Chondrocyte (in vitro differentiated cells): ENCODE measurements around the gene PDE9A. TPM values are rescaled to one million over a fixed set of nuclear protein-coding genes. Genes with fewer than 3 reads are reported as not detected.

Experiments used
- DNase-seq: peaks from one replicate; pipeline ENCODE4 v3.0.0; 2021; ENCODE audit warnings: mixed read lengths, low spot score
- H3K27ac Mint-ChIP-seq: one replicate; pipeline ENCODE4 v1.8.0; 2021; ENCODE audit warnings: mild to moderate bottlenecking, moderate library complexity, mixed read lengths; ENCODE audit not compliant: unreplicated experiment
- H3K27me3 Mint-ChIP-seq: 2 replicates; pipeline ENCODE4 v1.8.0; 2021; ENCODE audit warnings: low read depth, mixed read lengths
- H3K36me3 Mint-ChIP-seq: 2 replicates; pipeline ENCODE4 v1.8.0; 2021; ENCODE audit warnings: low read depth, mixed read lengths
- H3K4me1 Mint-ChIP-seq: 2 replicates; pipeline ENCODE4 v1.8.0; 2021; ENCODE audit warnings: low read depth, mild to moderate bottlenecking, mixed read lengths
- H3K4me3 Mint-ChIP-seq: one replicate; pipeline ENCODE4 v1.8.0; 2021; ENCODE audit warnings: mild to moderate bottlenecking, moderate library complexity, mixed read lengths; ENCODE audit not compliant: unreplicated experiment
- H3K9me3 Mint-ChIP-seq: 2 replicates; pipeline ENCODE4 v1.8.0; 2021; ENCODE audit warnings: low read depth, mixed read lengths
- total RNA-seq: library from RNA; stranded (reverse); gene quantifications from 3 replicates; pipeline ENCODE4 v1.2.1, GENCODE V29; 2021
- TF ChIP-seq, protein P1 (sequence below): fragments of 200-600 bp; sonication (generic); IDR thresholded peaks from 2 replicates; pipeline ENCODE4 v1.5.0; 2021; ENCODE audit warnings: antibody characterized with exemption, mild to moderate bottlenecking, moderate library complexity

The PDE9A gene
- total RNA-seq, 1 donor from 2014 or later: 0.60 TPM

DNA sequence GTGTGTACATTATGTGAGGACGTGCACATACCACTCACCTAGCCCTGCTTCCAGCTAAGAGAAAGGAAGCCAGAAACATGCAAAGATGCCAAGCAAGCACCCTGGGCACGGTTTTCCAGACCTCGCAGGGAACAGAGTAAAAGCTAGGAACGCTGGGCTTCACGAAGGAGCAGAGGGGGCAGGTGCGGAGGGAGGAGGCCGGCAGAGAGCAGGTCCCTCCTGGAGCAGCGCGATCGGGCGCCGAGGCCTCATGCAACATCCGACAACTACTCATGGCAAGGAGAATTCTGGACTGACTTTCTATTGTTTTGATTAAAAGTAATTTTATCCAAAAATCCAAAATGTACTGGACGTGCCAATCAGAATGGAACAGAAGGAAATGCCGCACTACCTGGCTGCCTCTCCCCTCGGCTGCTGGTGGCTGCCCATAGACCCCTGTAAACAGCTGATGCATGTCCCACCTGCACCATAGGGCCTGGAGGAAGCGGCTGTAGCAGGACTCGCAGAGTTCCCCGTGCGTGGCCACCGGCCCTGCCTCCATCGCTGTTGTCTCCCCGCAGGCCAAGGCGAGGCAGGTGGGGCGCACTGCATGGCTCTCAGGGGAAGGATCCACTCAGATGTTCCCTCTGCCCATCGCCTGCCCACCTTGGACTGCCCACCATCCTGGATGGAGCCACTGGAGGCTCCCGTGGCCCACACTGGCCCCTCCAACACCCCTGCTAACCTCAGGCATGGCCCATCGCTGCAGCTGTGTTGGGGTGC lies 132.4 kb downstream of the PDE9A start:
- Mint-ChIP-seq H3K36me3 (peaks cover 4% of the 10 kb centered on the region), H3K9me3 (no peaks in the 10 kb centered on the region), H3K27ac (no peak overlapping the region), H3K4me3 (no peak overlapping the region), H3K4me1 (peaks cover 8% of the 10 kb centered on the region), H3K27me3 (peaks cover 53% of the 10 kb centered on the region)
- TF ChIP-seq, protein P1, sequence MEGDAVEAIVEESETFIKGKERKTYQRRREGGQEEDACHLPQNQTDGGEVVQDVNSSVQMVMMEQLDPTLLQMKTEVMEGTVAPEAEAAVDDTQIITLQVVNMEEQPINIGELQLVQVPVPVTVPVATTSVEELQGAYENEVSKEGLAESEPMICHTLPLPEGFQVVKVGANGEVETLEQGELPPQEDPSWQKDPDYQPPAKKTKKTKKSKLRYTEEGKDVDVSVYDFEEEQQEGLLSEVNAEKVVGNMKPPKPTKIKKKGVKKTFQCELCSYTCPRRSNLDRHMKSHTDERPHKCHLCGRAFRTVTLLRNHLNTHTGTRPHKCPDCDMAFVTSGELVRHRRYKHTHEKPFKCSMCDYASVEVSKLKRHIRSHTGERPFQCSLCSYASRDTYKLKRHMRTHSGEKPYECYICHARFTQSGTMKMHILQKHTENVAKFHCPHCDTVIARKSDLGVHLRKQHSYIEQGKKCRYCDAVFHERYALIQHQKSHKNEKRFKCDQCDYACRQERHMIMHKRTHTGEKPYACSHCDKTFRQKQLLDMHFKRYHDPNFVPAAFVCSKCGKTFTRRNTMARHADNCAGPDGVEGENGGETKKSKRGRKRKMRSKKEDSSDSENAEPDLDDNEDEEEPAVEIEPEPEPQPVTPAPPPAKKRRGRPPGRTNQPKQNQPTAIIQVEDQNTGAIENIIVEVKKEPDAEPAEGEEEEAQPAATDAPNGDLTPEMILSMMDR: no peak
- DNase-seq: peak; percentile 86

DNA sequence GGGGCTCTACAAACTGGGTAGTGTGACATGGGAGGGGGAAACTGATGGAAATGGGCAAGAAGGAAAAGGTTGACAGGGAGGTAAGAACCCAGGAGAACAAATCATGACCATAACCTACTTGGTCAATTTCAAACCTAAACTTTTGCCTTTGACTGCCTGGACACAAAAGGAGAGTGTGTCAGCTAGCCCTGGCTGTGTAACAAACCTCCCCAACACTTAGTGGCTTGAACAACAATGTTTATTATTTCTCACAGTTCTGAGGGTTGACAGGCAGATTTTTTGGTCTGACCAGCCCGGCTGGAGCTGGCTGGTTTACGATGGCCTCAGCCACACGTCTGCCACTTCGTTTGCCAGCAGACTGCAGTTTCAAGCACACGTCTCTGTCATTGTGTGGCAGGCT lies 133.5 kb downstream of the PDE9A start:
- Mint-ChIP-seq H3K4me3 (no peak overlapping the region), H3K36me3 (peaks cover 4% of the 10 kb centered on the region), H3K4me1 (no peaks in the 10 kb centered on the region), H3K9me3 (no peaks in the 10 kb centered on the region), H3K27ac (no peak overlapping the region), H3K27me3 (peaks cover 55% of the 10 kb centered on the region)
- DNase-seq: no peak
- TF ChIP-seq, protein P1: no peak

DNA sequence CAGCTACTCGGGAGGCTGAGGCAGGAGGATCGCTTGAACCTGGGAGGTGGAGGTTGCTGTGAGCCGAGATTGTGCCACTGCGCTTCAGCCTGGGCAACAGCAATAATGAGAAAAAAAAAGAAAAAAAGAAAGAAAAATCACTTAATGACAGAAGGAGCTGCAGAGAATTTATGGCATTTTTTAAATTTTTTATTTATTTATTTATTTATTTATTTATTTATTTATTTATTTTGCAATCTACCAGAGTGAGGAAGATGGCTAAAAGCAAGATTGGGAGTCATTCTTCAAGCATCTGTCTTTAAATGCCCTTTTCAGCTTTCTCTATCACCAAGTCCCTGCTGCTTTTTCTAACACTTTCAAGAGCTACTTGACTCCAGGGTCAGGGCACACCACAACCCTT lies 134.2 kb downstream of the PDE9A start:
- H3K27me3 Mint-ChIP-seq: peaks cover 49% of the 10 kb centered on the region
- H3K4me3 Mint-ChIP-seq: no peak overlapping the region
- no peak overlapping the region for H3K27ac Mint-ChIP-seq
- no peaks in the 10 kb centered on the region for H3K9me3 Mint-ChIP-seq
- no peak for DNase-seq
- TF ChIP-seq, protein P1: no peak
- H3K4me1 Mint-ChIP-seq: no peaks in the 10 kb centered on the region
- peaks cover 4% of the 10 kb centered on the region for H3K36me3 Mint-ChIP-seq

DNA sequence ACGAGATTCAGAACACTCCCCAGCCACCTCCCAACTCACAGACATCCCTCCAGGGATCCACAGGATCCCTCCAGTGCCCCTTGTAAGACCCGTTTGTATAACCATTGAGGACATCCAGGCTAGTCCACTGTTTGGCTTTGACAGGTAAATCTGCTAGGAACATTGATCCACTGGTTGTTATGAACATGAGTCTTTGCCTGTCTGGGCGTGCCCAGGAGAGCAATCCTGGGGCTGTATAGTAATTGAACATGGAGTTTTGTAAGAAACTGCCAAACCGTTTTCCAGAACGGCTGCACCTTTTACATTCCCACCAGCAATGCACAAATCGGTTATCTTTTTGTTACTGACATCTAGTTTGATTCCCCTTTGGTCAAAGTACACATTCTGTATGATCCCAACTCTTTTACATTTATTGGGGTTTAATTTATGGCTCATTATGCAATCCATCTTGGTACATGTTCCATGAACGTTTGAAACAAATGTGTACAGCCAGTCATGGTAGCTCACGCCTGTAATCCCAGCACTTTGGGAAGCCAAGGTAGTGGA lies 137.2 kb downstream of the PDE9A start:
- DNase-seq: no peak
- H3K27me3 Mint-ChIP-seq: peaks cover 55% of the 10 kb centered on the region
- no peak overlapping the region for H3K27ac Mint-ChIP-seq
- TF ChIP-seq, protein P1: no peak
- no peaks in the 10 kb centered on the region for H3K9me3 Mint-ChIP-seq
- no peaks in the 10 kb centered on the region for H3K4me1 Mint-ChIP-seq
- no peak overlapping the region for H3K4me3 Mint-ChIP-seq
- peaks cover 4% of the 10 kb centered on the region for H3K36me3 Mint-ChIP-seq

DNA sequence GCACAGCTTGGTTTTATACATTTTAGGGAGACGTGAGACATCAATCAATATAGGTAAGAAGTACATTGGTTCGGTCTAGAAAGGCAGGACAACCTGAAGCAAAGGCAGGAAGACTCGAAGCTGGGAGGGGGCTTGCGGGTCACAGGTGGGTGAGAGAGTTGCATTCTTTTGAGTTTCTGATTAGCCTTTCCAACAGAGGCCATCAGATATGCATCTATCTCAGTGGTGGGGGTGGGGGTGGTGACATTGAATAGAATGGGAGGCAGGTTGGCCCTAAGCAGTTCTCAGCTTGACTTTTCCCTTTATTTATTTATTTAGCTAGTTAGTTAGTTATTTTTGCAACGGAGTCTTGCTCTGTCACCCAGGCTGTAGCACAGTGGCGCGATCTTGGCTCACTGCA lies 140.4 kb downstream of the PDE9A start:
- H3K36me3 Mint-ChIP-seq: no peaks in the 10 kb centered on the region
- H3K27ac Mint-ChIP-seq: no peak overlapping the region
- H3K27me3 Mint-ChIP-seq: peaks cover 62% of the 10 kb centered on the region
- H3K9me3 Mint-ChIP-seq: no peaks in the 10 kb centered on the region
- no peak for DNase-seq
- H3K4me1 Mint-ChIP-seq: no peaks in the 10 kb centered on the region
- H3K4me3 Mint-ChIP-seq: no peak overlapping the region
- TF ChIP-seq, protein P1: no peak
